Large intestine (tissue), 3 donors: ENCODE measurements around the gene PDCD5. TPM values are rescaled to one million over a fixed set of nuclear protein-coding genes. Genes with fewer than 3 reads are reported as not detected.
A peak's percentile ranks its signal among the peaks of the same experiment; 100 is the strongest.
"Not testable (repeated sequence)": the region's sequence is repeated elsewhere in the genome, so short reads cannot be mapped to it uniquely, and the experiment has no call there.

ENCODE experiments used
- DNase-seq, 2 donors: peaks; one replicate each; pipeline versions ENCODE4 v3.0.0 to v3.0.0-alpha.2; 2013
- H3K27ac ChIP-seq: one replicate; pipeline ENCODE4 v1.5.1; 2013; ENCODE audit warnings: low read length
- H3K27me3 ChIP-seq: 2 replicates; pipeline ENCODE4 v1.6.1; 2013; ENCODE audit warnings: low read length; ENCODE audit not compliant: control insufficient read depth, insufficient read depth
- H3K36me3 ChIP-seq: 2 replicates; pipeline ENCODE4 v1.6.1; 2013; ENCODE audit warnings: low read length; ENCODE audit not compliant: control insufficient read depth, insufficient read depth
- H3K4me1 ChIP-seq: one replicate; pipeline ENCODE4 v1.6.1; 2013; ENCODE audit warnings: low read length; ENCODE audit not compliant: control insufficient read depth, insufficient read depth
- H3K4me3 ChIP-seq: one replicate; pipeline ENCODE4 v1.5.1; 2013; ENCODE audit warnings: low read length
- H3K9me3 ChIP-seq: one replicate; pipeline ENCODE4 v1.6.1; 2013; ENCODE audit warnings: mild to moderate bottlenecking, low read depth, low read length, moderate library complexity; ENCODE audit not compliant: control insufficient read depth
- WGBS: methylation state at CpG from one replicate; pipeline ENCODE4 v1.1.5; 2013; ENCODE audit warnings: low lambda C conversion rate; ENCODE audit not compliant: insufficient coverage; 5-methylcytosine and 5-hydroxymethylcytosine counted together
- polyA plus RNA-seq: library from polyadenylated mRNA; unstranded; fragments of 120-200 nt; gene quantifications from one replicate; pipeline ENCODE4 v1.2.1, GENCODE V29; 2013

Gene PDCD5
- polyA plus RNA-seq, 1 donor = 130 TPM

DNA sequence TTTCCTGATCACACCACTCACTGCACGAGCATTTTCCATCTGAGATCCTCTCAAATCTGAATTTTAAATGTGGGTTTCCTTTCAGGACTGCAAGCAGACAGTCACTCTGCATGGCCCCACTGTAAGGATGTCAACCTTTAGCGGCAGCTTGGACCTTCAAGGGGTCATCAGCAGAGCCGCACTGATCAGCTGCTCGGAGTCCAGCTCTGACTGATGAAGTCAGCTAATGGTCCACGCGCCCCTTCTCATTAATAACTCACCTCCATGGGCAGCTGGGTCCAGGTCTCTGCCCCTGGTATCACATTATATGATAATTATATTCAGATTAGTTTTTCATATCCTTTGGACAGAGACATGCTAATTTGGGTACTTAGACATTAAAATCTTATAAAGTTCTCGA, 36.1 kb upstream of the PDCD5 start:
- Histone ChIP-seq H3K4me1 (no peaks in the 10 kb centered on the region), H3K9me3 (no peaks in the 10 kb centered on the region), H3K36me3 (no peaks in the 10 kb centered on the region), H3K27ac (no peak overlapping the region), H3K27me3 (no peaks in the 10 kb centered on the region), H3K4me3 (no peak overlapping the region)
- DNase-seq = no peak
- WGBS = 80% methylated on average over 1 of the region's 7 CpGs

DNA sequence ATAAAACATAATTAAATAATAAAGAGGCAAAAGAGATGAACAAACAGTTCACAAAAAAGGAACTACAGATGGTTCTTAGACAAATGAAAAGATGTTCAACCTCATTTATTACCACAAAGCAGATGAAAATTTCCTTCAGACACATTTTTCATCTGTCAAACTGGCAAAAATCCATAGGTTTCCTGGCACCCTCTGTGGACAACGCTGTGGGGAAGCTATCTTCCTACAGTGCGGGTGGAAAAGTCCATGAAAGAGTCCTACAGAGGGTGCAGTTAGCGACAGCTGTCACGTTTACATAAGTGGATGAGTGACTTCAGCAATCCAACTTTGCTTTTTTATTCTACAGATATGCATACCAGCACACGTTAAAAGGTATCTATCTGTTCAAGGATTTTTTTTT, 30.3 kb upstream of the PDCD5 start:
- H3K9me3 ChIP-seq = no peaks in the 10 kb centered on the region
- H3K27me3 ChIP-seq = no peaks in the 10 kb centered on the region
- no peak overlapping the region for H3K27ac ChIP-seq
- WGBS = no CpG with 5 or more reads among the region's 5 CpGs
- H3K4me3 ChIP-seq = no peak overlapping the region
- H3K4me1 ChIP-seq = no peaks in the 10 kb centered on the region
- no peaks in the 10 kb centered on the region for H3K36me3 ChIP-seq
- no peak for DNase-seq

DNA sequence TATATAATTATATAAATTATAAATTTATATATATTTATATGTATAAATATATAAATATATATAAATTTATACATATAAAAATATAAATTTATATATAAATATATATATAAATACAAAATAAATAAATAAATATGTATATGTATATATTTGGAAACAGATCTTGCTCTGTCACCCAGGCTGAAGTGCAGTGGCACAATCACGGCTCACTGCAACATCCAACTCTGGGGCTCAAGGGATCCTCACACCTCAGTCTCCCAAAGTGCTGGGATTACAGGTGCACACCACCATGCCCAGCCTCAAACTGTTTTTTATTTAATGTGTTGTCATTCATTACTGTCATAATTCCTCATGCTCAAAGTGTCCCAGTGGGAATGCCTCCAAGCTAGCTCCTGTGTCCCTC, 25.2 kb upstream of the PDCD5 start:
- Histone ChIP-seq H3K27me3 (no peaks in the 10 kb centered on the region), H3K36me3 (no peaks in the 10 kb centered on the region), H3K27ac (no peak overlapping the region), H3K4me3 (no peak overlapping the region), H3K9me3 (no peaks in the 10 kb centered on the region), H3K4me1 (no peaks in the 10 kb centered on the region)
- WGBS = 100% methylated on average over 1 of the region's 1 CpG
- DNase-seq = no peak

DNA sequence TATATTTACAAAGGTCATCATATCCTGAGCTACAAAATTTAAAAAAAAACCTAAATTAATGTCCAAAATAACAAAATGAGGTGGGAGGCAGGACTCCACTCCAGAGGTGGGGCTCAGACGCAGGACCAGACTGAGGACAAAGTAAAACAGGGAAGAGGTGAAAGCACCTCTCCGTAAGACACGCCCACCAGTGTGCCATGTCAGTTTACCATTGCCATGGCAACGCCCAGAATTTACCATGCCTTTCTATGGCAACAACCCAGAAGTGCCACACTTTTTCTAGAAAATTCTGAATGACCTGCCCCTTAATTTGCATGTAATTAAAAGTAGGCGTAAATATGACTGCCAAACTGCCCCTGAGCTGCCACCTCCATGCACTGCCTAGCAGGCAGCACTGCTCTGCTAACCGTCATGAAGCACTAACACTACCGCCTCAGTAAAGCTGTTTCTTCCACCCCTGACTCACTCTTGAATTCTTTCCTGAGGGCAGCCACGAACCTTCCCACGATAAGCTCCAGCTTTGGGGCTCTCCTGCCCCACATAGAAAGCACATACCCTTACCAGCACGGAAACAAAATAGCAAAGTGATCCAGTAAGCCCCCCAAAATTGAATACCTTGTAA, 22.3 kb upstream of the PDCD5 start:
- 90% methylated on average over 2 of the region's 10 CpGs for WGBS
- Histone ChIP-seq H3K4me1 (no peaks in the 10 kb centered on the region), H3K9me3 (no peaks in the 10 kb centered on the region), H3K27ac (no peak overlapping the region), H3K4me3 (no peak overlapping the region), H3K36me3 (no peaks in the 10 kb centered on the region), H3K27me3 (no peaks in the 10 kb centered on the region)
- no peak for DNase-seq

DNA sequence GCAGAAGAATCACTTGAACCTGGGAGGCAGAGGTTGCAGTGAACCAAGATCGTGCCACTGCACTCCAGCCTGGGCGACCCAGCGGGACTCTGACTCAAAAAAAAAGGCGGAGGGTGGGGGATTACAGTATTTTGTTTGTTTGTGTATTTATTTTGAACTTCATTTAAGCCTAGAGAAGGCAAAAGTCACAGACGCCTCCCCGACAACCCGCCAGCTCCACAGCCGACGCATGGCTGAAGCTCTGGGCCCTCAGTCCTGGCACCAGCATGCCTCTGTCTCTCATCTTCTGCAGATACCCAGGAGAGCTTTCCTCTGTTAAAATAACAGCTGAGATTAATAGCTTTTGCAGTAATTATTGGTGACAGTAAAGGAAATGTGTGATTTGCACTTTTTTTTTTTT, 17.2 kb upstream of the PDCD5 start:
- DNase-seq = no peak
- no peaks in the 10 kb centered on the region for H3K9me3 ChIP-seq
- 60% methylated on average over 2 of the region's 9 CpGs for WGBS
- H3K36me3 ChIP-seq = no peaks in the 10 kb centered on the region
- no peaks in the 10 kb centered on the region for H3K4me1 ChIP-seq
- no peaks in the 10 kb centered on the region for H3K27me3 ChIP-seq
- no peak overlapping the region for H3K4me3 ChIP-seq
- H3K27ac ChIP-seq = no peak overlapping the region

DNA sequence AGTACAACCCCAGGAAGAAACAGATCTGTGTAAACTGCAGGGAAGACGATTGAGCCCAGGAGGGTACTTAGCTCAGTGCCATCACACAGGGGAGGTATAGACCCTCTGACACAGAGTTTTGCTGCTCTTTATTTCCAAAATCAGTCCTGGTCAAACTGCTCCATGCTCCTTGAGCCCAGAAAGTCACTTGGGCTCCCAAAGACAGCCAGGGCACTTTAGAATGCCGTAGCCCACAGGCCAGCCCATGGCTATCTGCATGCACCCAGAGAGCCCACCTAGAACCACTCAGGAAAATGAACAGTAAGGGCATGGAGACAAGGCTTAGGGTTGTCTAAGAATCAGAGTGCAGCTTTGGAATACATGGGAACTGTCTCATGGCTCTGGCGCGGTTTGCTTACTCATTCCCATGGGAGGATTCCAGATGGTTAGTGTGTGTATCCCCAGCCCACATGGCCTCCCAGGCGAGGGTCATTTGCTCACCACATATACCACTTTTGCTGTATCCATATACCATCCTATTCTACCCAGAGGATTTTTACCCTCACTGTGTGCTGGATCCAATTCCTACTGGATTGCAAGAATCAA, 14.7 kb upstream of the PDCD5 start:
- Histone ChIP-seq H3K27ac (no peak overlapping the region), H3K4me3 (no peak overlapping the region), H3K36me3 (no peaks in the 10 kb centered on the region), H3K9me3 (no peaks in the 10 kb centered on the region), H3K4me1 (no peaks in the 10 kb centered on the region), H3K27me3 (no peaks in the 10 kb centered on the region)
- no peak for DNase-seq
- 100% methylated on average over 1 of the region's 5 CpGs for WGBS

DNA sequence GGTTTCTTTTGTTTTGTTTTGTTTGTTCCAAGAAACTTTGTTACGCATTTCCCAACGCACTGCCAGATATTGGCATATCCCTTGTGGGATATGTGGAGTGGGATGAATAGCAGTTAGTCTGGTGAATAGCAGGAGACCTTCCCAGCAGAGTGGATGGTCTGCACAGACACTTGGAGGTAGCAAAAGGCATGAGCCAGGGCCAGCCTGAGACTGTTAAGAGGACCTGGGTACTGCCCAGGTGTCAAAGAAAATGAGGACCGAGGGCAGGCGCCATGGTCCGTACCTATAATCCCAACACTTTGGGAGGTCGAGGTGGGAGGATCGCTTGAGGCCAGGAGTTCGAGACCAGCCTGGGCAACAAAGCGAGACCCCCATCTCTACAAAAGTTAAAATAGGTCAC, 13.5 kb upstream of the PDCD5 start:
- H3K27ac ChIP-seq = no peak overlapping the region
- 100% methylated on average over 2 of the region's 9 CpGs for WGBS
- no peaks in the 10 kb centered on the region for H3K4me1 ChIP-seq
- no peaks in the 10 kb centered on the region for H3K36me3 ChIP-seq
- no peak overlapping the region for H3K4me3 ChIP-seq
- no peaks in the 10 kb centered on the region for H3K9me3 ChIP-seq
- peaks cover 2% of the 10 kb centered on the region for H3K27me3 ChIP-seq
- DNase-seq = no peak

DNA sequence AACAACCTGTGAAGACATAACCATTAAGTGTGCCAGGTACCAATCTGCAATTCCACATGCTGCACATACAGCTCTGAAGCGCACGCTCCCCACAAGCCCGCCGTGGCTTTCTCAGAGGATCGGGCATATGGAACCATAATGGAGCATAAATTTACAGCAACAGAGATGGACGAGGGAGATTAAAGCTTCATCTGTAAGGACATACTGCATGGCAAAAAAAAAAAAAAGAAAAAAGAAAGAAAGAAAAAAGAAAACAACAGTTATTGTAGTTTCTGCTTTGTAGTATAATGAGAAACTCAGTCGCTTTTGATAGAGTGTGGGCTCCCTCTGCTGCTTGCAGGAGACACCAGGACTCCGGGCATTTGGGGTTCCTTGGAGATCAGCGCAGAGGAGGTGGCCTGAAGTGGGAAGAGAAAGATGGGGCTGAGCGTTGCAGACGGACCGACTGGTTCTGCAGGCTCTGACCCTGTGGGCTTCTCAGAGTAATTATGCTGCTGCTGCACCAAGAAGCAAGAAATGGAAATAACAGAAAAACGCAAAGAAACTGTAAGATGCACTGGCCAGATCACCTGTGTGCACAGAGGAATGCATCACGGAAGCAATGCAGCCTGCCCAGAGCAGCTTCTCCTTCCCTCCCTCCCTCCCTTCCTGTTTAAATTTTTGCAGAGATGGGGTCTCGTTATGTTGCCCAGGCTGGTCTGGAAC, 10.8 kb upstream of the PDCD5 start:
- H3K4me3 ChIP-seq = no peak overlapping the region
- H3K36me3 ChIP-seq = no peaks in the 10 kb centered on the region
- H3K27ac ChIP-seq = no peak overlapping the region
- WGBS = 61% methylated on average over 7 of the region's 15 CpGs
- H3K4me1 ChIP-seq = no peaks in the 10 kb centered on the region
- H3K9me3 ChIP-seq = no peaks in the 10 kb centered on the region
- peaks cover 2% of the 10 kb centered on the region for H3K27me3 ChIP-seq
- DNase-seq = peak; percentile 40 to 49

DNA sequence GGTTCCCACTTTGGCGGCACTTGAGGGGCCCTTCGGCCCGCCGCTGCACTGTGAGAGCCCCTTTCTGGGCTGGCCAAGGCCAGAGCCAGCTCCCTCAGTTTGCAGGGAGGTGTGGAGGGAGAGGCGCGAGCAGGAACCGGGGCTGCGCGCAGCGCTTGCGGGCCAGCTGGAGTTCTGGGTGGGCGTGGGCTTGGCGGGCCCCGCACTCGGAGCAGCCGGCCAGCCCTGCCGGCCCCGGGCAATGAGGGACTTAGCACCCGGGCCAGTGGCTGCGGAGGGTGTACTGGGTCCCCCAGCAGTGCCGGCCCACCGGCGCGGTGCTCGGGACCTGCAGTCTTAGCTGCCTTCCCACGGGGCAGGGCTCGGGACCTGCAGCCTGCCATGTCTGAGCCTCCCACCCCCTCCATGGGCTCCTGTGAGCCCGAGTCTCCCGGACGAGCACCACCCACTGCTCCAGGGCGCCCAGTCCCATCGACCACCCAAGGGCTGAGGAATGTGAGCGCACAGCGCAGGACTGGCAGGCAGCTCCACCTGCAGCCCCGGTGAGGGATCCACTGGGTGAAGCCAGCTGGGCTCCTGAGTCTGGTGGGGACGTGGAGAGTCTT, 9.4 kb upstream of the PDCD5 start:
- not testable (repeated sequence) for H3K27me3 ChIP-seq, H3K4me1 ChIP-seq, H3K9me3 ChIP-seq, H3K36me3 ChIP-seq, H3K27ac ChIP-seq, DNase-seq, H3K4me3 ChIP-seq
- no CpG with 5 or more reads among the region's 36 CpGs for WGBS

DNA sequence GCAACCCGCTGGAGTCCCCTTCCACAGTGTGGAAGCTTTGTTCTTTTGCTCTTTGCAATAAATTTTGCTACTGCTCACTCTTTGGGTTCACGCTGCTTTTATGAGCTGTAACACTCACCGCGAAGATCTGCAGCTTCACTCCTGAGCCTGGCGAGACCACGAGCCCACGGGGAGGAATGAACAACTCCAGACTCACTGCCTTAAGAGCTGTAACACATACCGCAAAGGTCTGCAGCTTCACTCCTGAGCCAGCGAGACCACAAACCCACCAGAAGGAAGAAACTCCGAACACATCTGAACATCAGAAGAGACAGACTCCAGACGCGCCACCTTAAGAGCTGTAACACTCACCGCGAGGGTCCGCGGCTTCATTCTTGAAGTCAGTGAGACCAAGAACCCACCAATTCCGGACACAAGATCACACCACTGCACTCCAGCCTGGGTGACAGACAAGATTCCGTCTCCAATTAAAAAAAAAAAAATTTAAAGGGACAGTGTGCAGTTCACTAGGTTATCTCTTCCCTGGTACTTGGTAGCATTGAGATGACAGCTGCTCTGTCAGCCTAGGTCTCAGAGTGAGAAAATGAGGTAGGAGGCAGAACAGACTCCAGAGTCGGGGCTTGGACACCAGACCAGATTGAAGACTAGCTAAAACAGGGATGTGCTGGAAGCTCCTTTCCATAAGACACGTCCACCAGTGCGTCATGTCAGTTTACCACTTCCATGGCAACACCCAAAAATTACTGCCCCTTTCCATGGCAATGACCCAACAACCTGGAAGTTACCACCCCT, 8.1 kb upstream of the PDCD5 start:
- not testable (repeated sequence) for H3K4me3 ChIP-seq, H3K27me3 ChIP-seq, H3K36me3 ChIP-seq, H3K4me1 ChIP-seq, H3K27ac ChIP-seq, H3K9me3 ChIP-seq, DNase-seq
- WGBS = 100% methylated on average over 2 of the region's 21 CpGs
